ENCODE measurements around the gene PEX10.

- TF ChIP-seq CTCF (conservative IDR thresholded peaks at IDR 0.05; ENCODE audit: low read depth, low read length) (no peak), EZH2 (IDR thresholded peaks at IDR 0.05; ENCODE audit: borderline replicate concordance, low read depth, low read length, poor library complexity, severe bottlenecking) (no peak)
Measured at GRCh38 chr1:2384941-2385481, 27.4 kb downstream of the PEX10 start.

Measured in A673 (cell line).